Prostate gland (tissue), 2 donors: ENCODE data around the gene MRPL18.

ENCODE experiments used
- CTCF ChIP-seq, 4 experiments: fragments of 200-600 bp in 2 of 4; fragments of 450-650 bp in 2 of 4; sonication (generic) in 2 of 4; IDR thresholded peaks; 1 replicate in 3 of 4; 2 replicates in 1 of 4; pipeline ENCODE4 v1.5.1; 2016 to 2019; ENCODE audit warnings: antibody characterized with exemption in 4 of 4, mild to moderate bottlenecking in 2 of 4, moderate library complexity in 2 of 4
- POLR2A ChIP-seq: fragments of 450-650 bp; IDR thresholded peaks from one replicate; pipeline ENCODE4 v1.6.1; 2016; ENCODE audit warnings: antibody characterized with exemption, mild to moderate bottlenecking
- POLR2AphosphoS5 ChIP-seq: sonication (generic); formaldehyde crosslinking; IDR thresholded peaks from one replicate; pipeline ENCODE4 v1.6.1; 2017; ENCODE audit warnings: antibody characterized with exemption

- no peak for TF ChIP-seq POLR2A
- TF ChIP-seq CTCF (IDR thresholded peaks at IDR 0.05), result no peak
- no peak for TF ChIP-seq POLR2AphosphoS5
Observed at GRCh38 chr6:159777240-159777904, 12.9 kb upstream of the MRPL18 start.
